Tracheal epithelial cell (primary cell): Measurements from ENCODE around the gene FHL2. TPM values are rescaled to one million over a fixed set of nuclear protein-coding genes. Genes with fewer than 3 reads are reported as not detected.

Experiments used
- total RNA-seq: library from RNA; depleted of rRNA; stranded (reverse); fragments of >200 nt; gene quantifications from 2 replicates; pipeline ENCODE4 v1.2.1, GENCODE V29; 2014

FHL2 gene
- total RNA-seq, result 50.3 and 75.9 TPM in 2 replicates

GRCh38 chr2:105398336-105399206, at the start of gene FHL2:
TSS of gene FHL2 (minus strand) at chr2:105399051. CDS start at chr2:105386516, 12,535 bp downstream.

DNA sequence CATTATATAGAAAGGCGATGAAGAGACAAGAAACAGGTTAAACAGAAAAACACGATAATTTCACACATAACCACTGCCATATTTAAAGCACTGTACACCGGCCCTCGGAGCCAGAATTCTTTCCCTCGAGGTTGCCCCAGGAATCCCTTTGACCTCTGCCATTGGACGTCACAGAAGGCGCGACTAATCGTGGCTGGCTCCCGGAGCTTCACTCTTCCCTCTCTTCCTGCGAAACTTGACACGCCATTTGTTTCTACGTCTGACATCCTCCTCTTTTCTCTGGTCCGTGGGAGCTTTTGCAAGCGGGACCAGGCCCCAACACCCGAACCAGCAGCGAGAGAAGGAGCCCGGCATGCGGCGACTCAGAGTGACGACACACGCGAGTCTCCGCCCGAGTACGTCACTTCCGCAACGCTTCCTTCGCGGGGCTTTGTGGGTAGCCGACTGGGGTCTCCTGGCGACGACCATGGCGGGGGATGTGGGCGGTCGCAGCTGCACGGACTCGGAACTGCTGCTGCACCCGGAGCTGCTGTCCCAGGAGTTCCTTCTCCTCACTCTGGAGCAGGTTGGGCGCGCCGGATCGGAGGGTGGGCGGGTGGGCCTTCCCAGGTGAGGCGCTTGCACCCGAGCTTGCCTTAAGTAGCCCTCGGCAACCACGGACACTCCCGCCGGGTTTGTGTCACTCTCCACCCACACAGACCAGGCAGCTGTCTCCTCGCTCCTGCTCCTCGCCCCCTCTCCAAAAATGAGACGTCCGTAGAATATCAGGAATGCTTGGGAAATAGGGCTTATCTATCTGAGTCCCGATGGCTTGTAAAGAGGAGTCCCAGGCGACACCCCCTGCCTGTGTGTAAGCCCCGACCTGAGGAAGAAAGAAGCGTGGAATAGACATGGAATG, 61.5 kb downstream of the FHL2 start, which contains the start of gene C2orf49:
Gene C2orf49 (plus strand): TSS at position 419 of the 898 bp plus-strand sequence. CDS start 48 bp downstream, at position 467.

GRCh38 chr2:105329561-105330495, 69.0 kb downstream of the FHL2 start, which contains the start of gene TGFBRAP1:
TSS of gene TGFBRAP1 (minus strand) at chr2:105329735. CDS start at chr2:105308301, 21,434 bp downstream.

Other genes with a start within 250 kb of the FHL2 start
- not detected in 2 replicates for gene GPR45, start 157.3 kb downstream of the FHL2 start, total RNA-seq
- gene TGFBRAP1, start 69.3 kb downstream of the FHL2 start, total RNA-seq, result 17.8 and 20.7 TPM in 2 replicates
- 21.3 and 21.4 TPM in 2 replicates for gene C2orf49, start 61.5 kb downstream of the FHL2 start, total RNA-seq